KMS-11 (cell line): Measurements from ENCODE around the gene SCNN1A.
A peak's percentile ranks its signal among the peaks of the same experiment; 100 is the strongest.

Experiments
- H2AFZ ChIP-seq: fragments of 200-600 bp; sonication (generic); 2 replicates; pipeline ENCODE4 v1.6.1; 2016; ENCODE audit warnings: antibody characterized with exemption, mixed run types, low read depth
- H3K27ac ChIP-seq: fragments of 200-600 bp; sonication (generic); 2 replicates; pipeline ENCODE4 v1.6.1; 2016; ENCODE audit warnings: mild to moderate bottlenecking, mixed run types
- H3K27me3 ChIP-seq: fragments of 200-600 bp; sonication (generic); 2 replicates; pipeline ENCODE4 v1.6.1; 2017; ENCODE audit warnings: mild to moderate bottlenecking, low read depth, mixed run types, moderate library complexity; ENCODE audit not compliant: insufficient read depth
- H3K36me3 ChIP-seq: fragments of 200-600 bp; sonication (generic); 2 replicates; pipeline ENCODE4 v1.6.1; 2017; ENCODE audit warnings: mild to moderate bottlenecking, mixed run types; ENCODE audit not compliant: insufficient read depth
- H3K4me1 ChIP-seq: fragments of 200-600 bp; sonication (generic); 2 replicates; pipeline ENCODE4 v1.6.1; 2016; ENCODE audit warnings: mild to moderate bottlenecking, low read depth, mixed run types; ENCODE audit not compliant: poor library complexity, severe bottlenecking
- H3K4me2 ChIP-seq: fragments of 200-600 bp; sonication (generic); 2 replicates; pipeline ENCODE4 v1.7.0; 2016; ENCODE audit warnings: mild to moderate bottlenecking, mixed run types
- H3K4me3 ChIP-seq: fragments of 200-600 bp; sonication (generic); IDR thresholded peaks from 2 replicates; pipeline ENCODE4 v1.6.1; 2017; ENCODE audit warnings: low read depth, low read length, mixed read lengths; ENCODE audit not compliant: insufficient read depth
- H3K79me2 ChIP-seq: fragments of 200-600 bp; sonication (generic); 2 replicates; pipeline ENCODE4 v1.6.1; 2016; ENCODE audit warnings: low read depth, mixed run types; ENCODE audit not compliant: insufficient read depth
- H3K9ac ChIP-seq: fragments of 200-600 bp; sonication (generic); 2 replicates; pipeline ENCODE4 v1.6.1; 2016; ENCODE audit warnings: mild to moderate bottlenecking, mixed run types
- H4K20me1 ChIP-seq: fragments of 200-600 bp; sonication (generic); 2 replicates; pipeline ENCODE4 v1.6.1; 2016; ENCODE audit warnings: mild to moderate bottlenecking, mixed run types; ENCODE audit not compliant: insufficient read depth
- CTCF ChIP-seq: fragments of 200-600 bp; sonication (generic); conservative IDR thresholded peaks from 2 replicates; pipeline ENCODE4 v1.6.1; 2017; ENCODE audit warnings: low read depth, mild to moderate bottlenecking, antibody characterized with exemption, low read length, moderate library complexity, mixed read lengths

The SCNN1A gene

GRCh38 chr12:6375269-6376078, at the start of gene SCNN1A:
TSS of gene SCNN1A (minus strand) at chr12:6375563. CDS start at chr12:6374783, 780 bp downstream.
- Histone ChIP-seq H3K79me2 (no peaks in the 10 kb centered on the region), H3K9ac (no peak within 1 kb of the TSS), H3K4me3 (no peak within 1 kb of the TSS), H4K20me1 (no peaks in the 10 kb centered on the region), H3K27me3 (no peaks in the 10 kb centered on the region), H3K27ac (no peak within 1 kb of the TSS), H2AFZ (no peak within 1 kb of the TSS), H3K4me2 (no peak within 1 kb of the TSS), H3K4me1 (peaks cover 6% of the 10 kb centered on the region), H3K36me3 (no peaks in the 10 kb centered on the region)
- TF ChIP-seq CTCF = no peak

GRCh38 chr12:6424866-6425265, 49.5 kb upstream of the SCNN1A start:
- H3K27ac ChIP-seq = no peak overlapping the region

GRCh38 chr12:6424008-6424347, 48.6 kb upstream of the SCNN1A start:
- Histone ChIP-seq H3K36me3 (no peaks in the 10 kb centered on the region), H3K4me1 (peaks cover 10% of the 10 kb centered on the region), H3K27ac (no peak overlapping the region), H4K20me1 (no peaks in the 10 kb centered on the region), H2AFZ (peak overlapping the region; percentile 92), H3K79me2 (no peaks in the 10 kb centered on the region), H3K9ac (no peak overlapping the region), H3K4me2 (peak overlapping the region; percentile 12; the same call in 1 of the 2 replicates), H3K4me3 (no peak overlapping the region), H3K27me3 (no peaks in the 10 kb centered on the region)
- TF ChIP-seq CTCF = no peak

More at GRCh38 chr12:6424866-6425265, 49.5 kb upstream of the SCNN1A start:
- H2AFZ ChIP-seq = no peak overlapping the region
- H3K4me2 ChIP-seq = no peak overlapping the region
- H3K4me1 ChIP-seq = peaks cover 10% of the 10 kb centered on the region
- no peak overlapping the region for H3K9ac ChIP-seq
- no peaks in the 10 kb centered on the region for H3K79me2 ChIP-seq
- no peaks in the 10 kb centered on the region for H3K36me3 ChIP-seq
- H4K20me1 ChIP-seq = no peaks in the 10 kb centered on the region
- TF ChIP-seq CTCF = no peak
- H3K27me3 ChIP-seq = no peaks in the 10 kb centered on the region
- H3K4me3 ChIP-seq = no peak overlapping the region

GRCh38 chr12:6423267-6424007, 48.1 kb upstream of the SCNN1A start:
- no peaks in the 10 kb centered on the region for H4K20me1 ChIP-seq

More at GRCh38 chr12:6423267-6424007, 48.1 kb upstream of the SCNN1A start:
- Histone ChIP-seq H3K79me2 (no peaks in the 10 kb centered on the region), H3K4me1 (peaks cover 10% of the 10 kb centered on the region), H3K27me3 (no peaks in the 10 kb centered on the region), H3K27ac (no peak overlapping the region), H3K4me3 (no peak overlapping the region), H3K9ac (no peak overlapping the region), H3K4me2 (peak overlapping the region; percentile 12; the same call in 1 of the 2 replicates), H3K36me3 (no peaks in the 10 kb centered on the region), H2AFZ (peak overlapping the region; percentile 92)
- peak; percentile 78 for TF ChIP-seq CTCF
